AG20443 (cell line): ENCODE data around the gene POFUT1.
"Not testable (repeated sequence)": the region's sequence is repeated elsewhere in the genome, so short reads cannot be mapped to it uniquely, and the experiment has no call there.

Experiments used
- DNase-seq: peaks from one replicate; pipeline ENCODE4 v3.0.0; 2012; ENCODE audit warnings: low spot score, mixed read lengths

Gene POFUT1

GRCh38 chr20:32207626-32208498, at the start of gene POFUT1, which contains the start of gene PLAGL2:
POFUT1 (plus strand) TSS chr20:32207880; CDS start chr20:32207942, 62 bp downstream.
PLAGL2 (minus strand) TSS chr20:32207743; CDS start chr20:32202178, 5,565 bp downstream.
- peak; percentile 100 for DNase-seq

GRCh38 chr20:32158351-32158750, 49.3 kb upstream of the POFUT1 start:
- DNase-seq: no peak

GRCh38 chr20:32158943-32159660, 48.6 kb upstream of the POFUT1 start:
- DNase-seq: no peak

GRCh38 chr20:32159766-32160221, 47.9 kb upstream of the POFUT1 start:
- DNase-seq: no peak

GRCh38 chr20:32160341-32160740, 47.3 kb upstream of the POFUT1 start:
- no peak for DNase-seq

- no peak for DNase-seq
Measured at GRCh38 chr20:32162351-32162750, 45.3 kb upstream of the POFUT1 start.

- no peak for DNase-seq
Measured at GRCh38 chr20:32163951-32164350, 43.7 kb upstream of the POFUT1 start.

- DNase-seq: no peak
Measured at GRCh38 chr20:32164984-32165735, 42.5 kb upstream of the POFUT1 start.

GRCh38 chr20:32165836-32166545, 41.7 kb upstream of the POFUT1 start:
- DNase-seq: no peak

GRCh38 chr20:32167552-32167951, 40.1 kb upstream of the POFUT1 start:
- DNase-seq: no peak

GRCh38 chr20:32168184-32168910, 39.3 kb upstream of the POFUT1 start:
- DNase-seq: no peak

GRCh38 chr20:32177696-32178095, 30.0 kb upstream of the POFUT1 start:
- not testable (repeated sequence) for DNase-seq

GRCh38 chr20:32179515-32179914, 28.2 kb upstream of the POFUT1 start:
- DNase-seq: no peak

- no peak for DNase-seq
Measured at GRCh38 chr20:32179934-32180333, 27.7 kb upstream of the POFUT1 start.

- DNase-seq: no peak
Measured at GRCh38 chr20:32181606-32182005, 26.1 kb upstream of the POFUT1 start.

- DNase-seq: no peak
Measured at GRCh38 chr20:32183947-32184635, 23.6 kb upstream of the POFUT1 start.

GRCh38 chr20:32184961-32185603, 22.6 kb upstream of the POFUT1 start:
- no peak for DNase-seq

- DNase-seq: no peak
Measured at GRCh38 chr20:32186506-32186905, 21.2 kb upstream of the POFUT1 start.

GRCh38 chr20:32188376-32189122, 19.1 kb upstream of the POFUT1 start:
- no peak for DNase-seq
